Bone marrow (tissue), 2 donors: Measurements from ENCODE around the gene PTRH2.
"Not testable (repeated sequence)": the region's sequence is repeated elsewhere in the genome, so short reads cannot be mapped to it uniquely, and the experiment has no call there.

Experiments used
- DNase-seq, 2 donors: peaks; one replicate each; lab custom pipeline; 2025; lab: John Stamatoyannopoulos, UW

PTRH2 gene

GRCh38 chr17:59669411-59669810 lies 37.8 kb downstream of the PTRH2 start:
- DNase-seq, result no peak

- DNase-seq, result peak in 1 of 2 donors; percentile 35
These were observed 38.4 kb downstream of the PTRH2 start for GRCh38 chr17:59668816-59669215.

GRCh38 chr17:59666235-59666634 lies 41.0 kb downstream of the PTRH2 start:
- DNase-seq, result no peak

GRCh38 chr17:59656624-59657023 lies 50.6 kb downstream of the PTRH2 start:
- DNase-seq, result not testable (repeated sequence)

- no peak for DNase-seq
These were observed 55.1 kb downstream of the PTRH2 start for GRCh38 chr17:59652119-59652518.

- no peak for DNase-seq
These were observed 55.9 kb downstream of the PTRH2 start for GRCh38 chr17:59651346-59651745.

GRCh38 chr17:59650642-59651041 lies 56.6 kb downstream of the PTRH2 start:
- DNase-seq, result no peak

GRCh38 chr17:59649886-59650285 lies 57.3 kb downstream of the PTRH2 start:
- DNase-seq, result no peak
